HG03103 (cell line): ENCODE measurements around the gene RBKS.
"Not testable (repeated sequence)": the region's sequence is repeated elsewhere in the genome, so short reads cannot be mapped to it uniquely, and the experiment has no call there.

Experiments
- ATAC-seq: cut with Tn5 transposase; IDR thresholded peaks from one replicate; pipeline ENCODE4 v1.9.1; 2021; ENCODE audit warnings: low read depth; ENCODE audit not compliant: unreplicated experiment

RBKS gene

DNA sequence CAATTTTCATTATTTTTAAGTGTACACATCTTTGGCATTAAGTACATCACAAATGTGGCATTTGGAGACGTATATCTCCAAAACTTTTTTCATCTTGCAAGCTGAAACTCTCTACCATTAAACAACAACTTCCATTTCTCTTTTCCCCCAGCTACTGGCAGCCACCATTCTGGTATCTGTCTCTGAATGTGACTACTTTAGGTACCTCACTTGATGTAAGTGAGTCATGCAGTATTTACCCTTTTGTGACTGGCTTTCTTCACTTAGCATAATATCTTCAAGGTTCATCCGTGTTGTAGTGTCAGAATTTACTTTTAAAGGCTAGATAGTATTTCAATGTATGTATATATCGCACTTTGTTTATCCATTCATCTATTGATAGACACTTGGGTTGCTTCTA lies 17.4 kb upstream of the RBKS start:
- no peak for ATAC-seq

DNA sequence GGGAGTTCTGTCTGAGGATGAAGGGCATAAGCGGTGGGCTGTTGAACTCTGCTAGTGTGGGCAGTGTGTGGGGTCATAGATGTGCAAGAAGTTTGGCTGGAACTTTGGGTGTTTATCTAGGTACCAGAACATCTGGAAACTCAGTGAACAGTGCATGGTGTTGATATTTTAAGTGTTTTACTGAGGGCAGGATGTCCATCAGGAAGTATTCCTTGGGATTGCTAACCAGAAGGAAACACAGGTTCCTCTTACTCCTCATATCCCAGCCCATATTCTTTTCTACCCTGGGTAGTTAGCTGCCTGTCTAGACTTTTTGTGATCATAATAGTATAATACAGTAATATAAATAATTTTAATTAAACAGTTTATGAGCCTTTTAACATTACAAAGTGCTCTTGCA lies 15.9 kb upstream of the RBKS start:
- no peak for ATAC-seq

DNA sequence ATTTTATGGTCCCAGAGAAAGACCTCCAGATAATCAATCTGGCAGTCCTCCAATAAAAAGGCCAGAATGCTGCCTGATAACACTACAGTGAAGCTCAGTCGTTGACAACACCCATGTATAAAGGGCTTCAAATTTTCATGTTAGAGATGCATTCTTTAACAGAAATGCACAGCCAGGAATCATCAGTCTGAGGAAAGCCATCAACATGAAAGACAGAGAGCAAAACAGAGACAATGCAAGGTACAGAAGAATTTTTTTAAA lies 14.1 kb upstream of the RBKS start:
- no peak for ATAC-seq

DNA sequence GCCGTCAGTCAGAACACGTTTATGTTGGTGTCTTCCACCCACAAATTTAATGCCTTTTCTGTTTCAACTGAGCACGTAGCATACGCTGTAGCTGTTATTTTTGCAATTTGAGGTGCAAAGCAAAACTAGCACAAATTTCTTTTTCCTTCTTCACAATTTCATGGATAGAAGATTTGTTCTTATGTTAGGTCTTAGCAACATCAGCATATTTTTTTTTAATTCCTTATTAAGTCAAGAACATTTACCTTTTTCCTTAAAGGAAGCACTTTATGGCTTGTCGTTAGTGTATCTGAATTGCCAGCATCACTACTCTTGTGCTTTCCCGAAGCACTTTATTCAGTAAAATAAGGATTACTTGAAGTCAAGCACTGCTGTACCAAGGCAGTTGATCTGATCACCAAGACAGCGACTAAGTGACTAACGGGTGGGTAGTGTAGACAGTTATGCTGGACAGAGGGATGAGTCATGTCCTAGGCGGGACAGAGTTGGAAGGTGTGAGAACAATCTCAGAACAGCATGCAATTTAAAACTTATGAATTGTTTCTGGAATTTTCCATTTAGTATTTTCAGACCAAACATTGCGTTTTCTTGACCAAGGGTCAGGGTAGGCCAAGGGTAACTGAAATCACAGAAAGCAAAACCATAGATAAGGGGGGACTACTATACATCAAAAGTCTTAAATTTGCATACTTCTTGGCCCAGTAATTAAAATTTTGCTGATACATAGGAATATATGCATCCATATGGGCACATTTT lies 13.6 kb upstream of the RBKS start:
- no peak for ATAC-seq

DNA sequence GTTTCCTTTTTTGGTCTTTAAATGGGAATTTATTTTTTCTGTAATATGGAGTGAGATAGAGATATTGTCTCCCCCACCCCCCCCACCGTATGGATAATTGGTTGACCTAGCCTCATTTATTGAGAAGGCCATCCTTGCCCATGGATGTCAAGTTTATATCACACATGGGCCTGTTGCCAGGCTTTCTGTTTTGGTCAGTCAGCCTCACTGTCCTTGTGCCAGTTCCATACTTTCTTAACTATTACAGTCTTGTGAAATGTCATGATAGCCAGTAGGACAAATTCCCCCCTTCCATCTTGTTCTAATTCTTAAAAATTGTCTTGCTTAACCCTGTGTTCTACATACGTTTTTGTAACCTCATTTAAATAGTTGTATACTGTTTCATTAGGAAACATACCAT lies 12.8 kb upstream of the RBKS start:
- no peak for ATAC-seq

DNA sequence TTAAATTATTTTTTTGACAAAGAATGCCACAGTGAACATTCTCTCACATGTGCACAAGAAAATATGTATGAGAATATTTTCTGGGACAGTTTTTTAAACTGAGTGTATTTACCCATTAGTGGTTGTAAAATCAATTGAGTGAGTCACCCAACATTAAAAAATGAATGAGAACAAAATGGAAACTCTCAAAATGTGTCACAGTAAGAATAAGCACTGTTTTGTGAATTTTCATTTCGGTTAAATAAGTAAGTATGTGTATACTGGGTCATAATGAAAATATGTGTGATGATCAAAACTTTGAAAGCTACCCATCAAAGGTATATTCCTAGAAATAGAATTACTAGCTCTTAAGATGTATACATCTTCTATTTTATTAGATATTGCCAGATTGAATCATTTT lies 11.9 kb upstream of the RBKS start:
- ATAC-seq = no peak

DNA sequence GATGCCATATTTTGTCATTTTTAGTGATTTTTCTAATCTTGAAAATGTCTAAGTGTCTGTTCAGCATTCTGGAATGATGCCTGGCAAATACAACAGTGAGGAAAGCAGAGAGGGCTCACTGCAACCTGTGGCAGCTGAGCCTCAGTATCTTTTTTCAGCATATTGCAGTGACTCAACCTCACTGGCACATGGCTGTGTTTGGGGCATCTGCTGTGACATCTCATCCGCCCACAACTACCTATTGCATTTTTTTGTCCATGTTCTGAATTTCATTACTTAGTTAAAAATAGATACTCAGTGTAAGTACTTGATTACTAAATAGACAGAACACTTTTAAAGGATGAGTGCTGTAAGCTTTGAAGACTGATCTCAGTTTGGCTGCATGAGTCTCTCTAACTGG lies 11.0 kb upstream of the RBKS start:
- no peak for ATAC-seq

DNA sequence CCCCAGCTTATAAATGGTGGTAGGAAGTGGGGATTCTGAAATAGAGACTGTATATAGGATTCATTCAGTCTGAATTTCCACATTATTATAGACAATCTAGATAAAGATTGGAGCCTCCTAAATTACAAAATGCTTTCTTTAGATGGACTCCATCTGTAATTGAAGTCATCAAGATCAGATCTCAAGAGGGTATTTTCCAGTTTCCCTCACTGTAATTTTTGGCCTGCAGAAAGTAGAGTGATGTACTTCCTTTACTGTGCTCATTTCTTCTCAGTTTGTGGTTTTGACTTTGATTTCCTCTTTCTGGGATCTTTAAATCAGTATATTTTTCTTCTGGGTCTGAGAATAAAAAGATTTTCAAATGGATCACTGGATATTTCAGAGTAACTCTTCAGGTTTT lies 7.5 kb upstream of the RBKS start:
- ATAC-seq = no peak

DNA sequence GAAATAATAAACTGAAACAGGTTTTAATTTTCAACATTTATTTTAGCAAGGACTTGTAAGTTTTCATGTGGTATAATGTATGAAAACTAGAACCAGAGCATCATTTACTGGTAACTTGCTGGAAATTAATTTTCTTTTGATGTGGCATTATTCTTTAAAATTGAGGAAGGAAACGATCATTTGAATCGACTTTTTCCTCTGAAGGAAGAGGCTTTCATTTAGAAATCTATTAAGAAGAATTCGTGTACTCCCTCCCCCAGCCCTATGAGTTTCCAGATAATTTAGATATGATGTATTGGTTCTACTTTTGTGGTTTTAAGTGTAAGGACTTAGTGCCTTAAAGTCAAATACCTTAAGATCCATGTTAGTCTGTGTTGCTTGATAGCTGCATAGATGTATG lies 2.8 kb upstream of the RBKS start:
- ATAC-seq = no peak

DNA sequence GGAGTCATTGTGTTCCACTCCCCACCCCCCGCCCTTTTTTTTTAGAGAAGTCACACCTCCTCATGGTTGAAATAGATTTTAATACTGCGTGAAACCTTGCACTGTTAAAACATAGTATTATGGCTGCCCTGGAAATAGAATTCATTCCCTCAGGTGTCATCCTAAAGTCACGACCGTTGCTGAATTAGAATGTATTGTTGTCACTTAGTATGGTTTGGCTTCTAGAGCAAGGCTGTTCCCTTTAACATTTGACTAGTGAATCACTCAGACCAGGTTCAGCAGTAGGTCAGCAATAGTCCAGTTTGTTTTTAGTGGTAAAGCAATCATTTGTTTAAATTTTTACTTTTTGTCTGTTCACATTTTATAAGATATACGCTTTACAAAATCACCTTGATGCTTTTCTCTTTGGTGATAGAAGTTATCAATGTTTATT lies 1.5 kb upstream of the RBKS start:
- no peak for ATAC-seq

DNA sequence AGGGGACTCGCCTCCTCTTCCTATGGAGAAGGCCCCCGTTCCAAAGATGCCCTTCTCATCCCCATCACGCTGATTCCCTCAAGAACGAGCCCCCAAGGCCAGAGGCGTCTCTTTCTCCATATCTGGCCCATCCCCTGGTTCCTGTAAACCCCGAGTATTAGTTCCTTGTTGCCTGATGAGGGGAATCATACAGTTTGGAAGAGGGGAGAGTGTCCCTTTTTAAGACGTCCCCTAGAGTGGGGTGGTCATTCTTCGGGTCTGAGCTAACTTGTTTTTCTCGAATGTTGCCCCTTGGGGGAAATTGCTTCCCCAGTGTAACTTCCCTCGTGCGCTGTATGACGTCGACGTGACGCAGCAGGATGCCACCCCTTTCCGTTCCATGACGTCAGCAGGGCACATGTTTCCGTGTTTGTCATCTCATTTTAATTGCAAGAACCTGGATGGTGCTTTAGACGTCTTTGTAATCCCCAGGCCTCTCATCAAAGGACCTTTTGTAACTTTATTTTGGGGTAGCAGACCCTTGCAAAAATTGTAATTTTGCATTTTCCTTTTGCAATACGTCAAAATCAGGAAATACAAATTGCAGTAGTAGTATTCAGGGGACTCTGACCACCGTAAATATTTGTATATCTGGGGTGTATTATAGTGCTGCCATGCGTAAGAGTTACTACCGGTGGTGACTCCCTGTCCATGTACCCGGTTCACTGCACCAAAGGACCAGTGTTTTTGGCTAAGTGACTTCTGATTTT lies 911 bp upstream of the RBKS start:
- peak; percentile 29 for ATAC-seq

DNA sequence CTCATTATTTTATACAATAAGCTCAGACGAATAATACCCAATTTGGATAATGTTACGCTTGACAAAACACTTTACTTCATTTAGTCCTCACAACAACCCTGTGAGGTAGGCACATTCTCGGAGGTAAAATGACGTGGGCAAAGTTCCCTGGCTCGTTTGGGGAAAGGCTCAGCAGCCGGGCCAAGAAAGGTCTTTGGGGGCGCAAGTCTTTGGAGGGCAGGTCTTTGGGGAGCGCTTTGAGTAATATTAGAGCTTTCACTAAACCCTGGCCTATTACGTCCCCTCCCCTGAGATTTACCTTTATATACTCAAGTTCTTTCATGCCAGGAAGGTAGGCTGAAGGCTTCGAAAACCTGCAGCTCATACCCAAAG lies 427 bp downstream of the RBKS start:
- ATAC-seq = no peak

DNA sequence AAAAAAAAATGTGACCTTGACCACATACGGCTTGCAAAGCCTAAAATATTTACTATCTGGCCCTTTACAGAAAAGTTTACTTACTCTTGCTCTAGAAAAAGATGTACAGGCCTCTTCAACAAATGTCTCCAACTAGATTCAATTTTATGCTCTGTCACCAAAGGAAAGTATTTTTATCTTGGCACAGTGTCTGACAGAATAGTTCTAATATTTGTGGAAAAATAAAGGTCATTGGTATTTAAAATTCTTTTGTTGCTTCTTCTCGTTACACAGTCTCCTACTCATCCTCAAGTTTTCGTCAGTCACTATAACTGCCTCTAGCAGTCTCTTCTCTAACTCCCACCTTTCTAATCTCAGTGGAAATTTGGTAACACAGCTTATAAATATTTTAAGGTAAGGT lies 1.4 kb downstream of the RBKS start:
- no peak for ATAC-seq

DNA sequence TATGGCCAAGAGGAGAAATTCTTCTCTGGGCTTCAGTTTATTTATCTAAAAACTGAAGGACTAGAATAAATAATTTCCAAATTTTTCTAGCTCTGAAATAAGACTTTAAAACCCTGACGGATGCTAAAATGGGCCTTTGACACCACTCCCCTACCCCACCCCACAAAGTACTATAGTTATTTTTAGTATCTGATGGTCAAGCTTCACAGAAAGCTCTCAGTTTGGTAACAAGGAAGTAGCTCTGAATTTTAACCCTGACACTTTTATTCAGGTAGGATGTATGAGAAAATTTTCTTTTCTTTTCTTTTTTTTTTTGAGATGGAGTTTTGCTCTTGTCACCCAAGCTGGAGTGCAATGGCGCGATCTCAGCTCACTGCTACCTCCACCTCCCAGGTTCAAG lies 2.4 kb downstream of the RBKS start:
- no peak for ATAC-seq

DNA sequence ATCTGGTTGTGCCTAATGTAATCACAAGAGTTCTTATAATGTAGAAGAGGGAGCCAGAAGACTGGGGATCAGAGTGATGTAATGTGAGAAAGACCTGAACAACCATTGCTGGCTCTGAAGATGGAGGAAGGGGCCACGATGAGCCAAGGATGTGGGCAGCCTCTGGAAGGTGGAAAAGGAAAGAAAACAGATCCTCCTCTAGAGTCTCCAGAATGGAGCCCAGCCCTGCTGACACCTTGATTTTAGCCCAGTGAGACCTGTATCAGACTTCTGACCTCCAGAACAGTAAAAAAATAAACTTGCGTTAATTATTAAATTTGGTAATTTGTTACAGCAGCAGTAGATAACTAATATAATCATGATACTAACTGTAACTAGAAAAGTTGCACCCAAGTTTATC lies 3.1 kb downstream of the RBKS start:
- no peak for ATAC-seq

DNA sequence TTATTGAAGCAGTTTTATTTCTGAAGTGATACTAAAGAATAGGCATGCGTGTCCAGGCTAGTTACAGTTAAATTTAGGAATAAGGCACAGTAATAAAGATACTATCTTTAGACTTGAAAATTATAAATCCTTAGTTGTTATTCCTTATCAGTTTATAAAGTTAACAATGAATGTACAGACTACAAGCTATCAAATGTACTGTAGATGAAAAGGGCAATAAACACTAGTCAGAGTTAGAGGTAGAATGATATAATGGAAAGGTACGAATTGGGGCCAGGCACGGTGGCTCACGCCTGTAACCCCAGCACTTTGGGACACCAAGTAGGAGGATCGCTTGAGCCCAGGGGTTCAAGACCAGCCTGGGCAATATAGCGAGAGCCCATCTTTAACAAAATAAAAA lies 3.9 kb downstream of the RBKS start:
- no peak for ATAC-seq

DNA sequence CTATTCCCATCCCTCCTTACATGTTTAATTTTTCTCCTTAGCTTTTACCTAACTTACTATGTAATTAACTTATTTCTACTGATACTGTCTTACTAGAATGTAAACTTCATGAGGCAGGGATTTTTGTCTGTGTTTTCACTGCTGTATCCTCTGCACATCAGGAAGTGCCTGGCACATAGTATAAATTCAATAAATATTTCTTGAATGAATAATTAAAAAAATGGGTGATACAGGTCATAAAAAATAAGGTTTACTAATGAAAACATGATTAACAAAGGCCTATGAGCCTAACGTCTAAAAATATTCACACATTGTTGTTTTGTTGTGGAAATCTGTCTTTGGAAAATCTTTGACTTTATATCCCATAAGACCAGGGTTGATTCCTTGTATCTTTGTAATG lies 4.5 kb downstream of the RBKS start:
- ATAC-seq = no peak

DNA sequence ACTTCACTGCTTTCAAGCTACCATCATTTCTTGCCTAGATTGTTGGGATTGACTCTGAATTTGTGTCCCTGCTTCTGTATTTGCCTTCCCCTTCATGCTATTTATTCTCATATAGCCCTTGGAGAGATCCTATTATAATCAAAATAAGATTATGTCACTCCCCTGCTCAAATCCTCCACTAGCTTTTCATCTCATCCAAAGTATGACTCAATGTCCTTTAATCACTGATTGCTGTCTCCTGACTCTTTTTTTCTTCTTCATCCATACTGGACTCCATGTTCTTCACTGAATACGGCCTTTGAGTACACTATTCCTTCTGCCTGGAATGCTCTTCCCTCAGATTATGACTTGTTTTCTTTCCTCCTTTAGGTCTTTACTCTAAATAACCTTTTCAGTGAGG lies 5.0 kb downstream of the RBKS start:
- no peak for ATAC-seq

DNA sequence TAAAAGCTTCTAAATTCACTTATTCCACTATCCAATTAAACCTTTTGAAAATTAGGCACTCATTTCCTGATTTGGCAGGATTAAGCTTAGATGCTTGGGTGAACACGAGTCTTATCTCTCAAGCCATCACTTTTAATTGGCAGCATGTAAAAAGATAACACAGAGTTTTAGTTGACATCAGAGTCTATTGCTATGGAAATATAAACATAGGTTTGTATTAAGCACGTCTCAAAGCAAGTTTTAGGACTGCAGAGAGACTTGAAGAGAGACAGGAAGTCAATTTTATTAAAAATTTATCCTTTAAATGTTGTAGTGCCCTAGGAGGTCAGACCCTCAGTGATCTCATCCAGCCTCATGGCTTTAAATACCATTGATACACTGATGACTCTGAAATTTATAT lies 5.6 kb downstream of the RBKS start:
- ATAC-seq = no peak

DNA sequence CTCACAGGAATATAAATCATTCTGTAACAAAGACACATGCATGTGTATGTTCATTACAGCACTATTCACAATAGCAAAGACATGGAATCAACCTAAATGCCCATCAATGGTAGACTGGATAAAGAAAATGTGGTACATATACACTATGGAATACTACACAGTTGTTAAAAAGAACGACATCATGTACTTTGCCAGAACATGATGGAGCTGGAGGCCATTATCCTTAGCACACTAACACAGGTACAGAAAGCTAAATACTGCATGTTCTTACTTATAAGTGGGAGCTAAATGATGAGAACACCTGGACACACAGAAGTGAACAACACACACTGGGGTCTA lies 7.6 kb downstream of the RBKS start:
- not testable (repeated sequence) for ATAC-seq

DNA sequence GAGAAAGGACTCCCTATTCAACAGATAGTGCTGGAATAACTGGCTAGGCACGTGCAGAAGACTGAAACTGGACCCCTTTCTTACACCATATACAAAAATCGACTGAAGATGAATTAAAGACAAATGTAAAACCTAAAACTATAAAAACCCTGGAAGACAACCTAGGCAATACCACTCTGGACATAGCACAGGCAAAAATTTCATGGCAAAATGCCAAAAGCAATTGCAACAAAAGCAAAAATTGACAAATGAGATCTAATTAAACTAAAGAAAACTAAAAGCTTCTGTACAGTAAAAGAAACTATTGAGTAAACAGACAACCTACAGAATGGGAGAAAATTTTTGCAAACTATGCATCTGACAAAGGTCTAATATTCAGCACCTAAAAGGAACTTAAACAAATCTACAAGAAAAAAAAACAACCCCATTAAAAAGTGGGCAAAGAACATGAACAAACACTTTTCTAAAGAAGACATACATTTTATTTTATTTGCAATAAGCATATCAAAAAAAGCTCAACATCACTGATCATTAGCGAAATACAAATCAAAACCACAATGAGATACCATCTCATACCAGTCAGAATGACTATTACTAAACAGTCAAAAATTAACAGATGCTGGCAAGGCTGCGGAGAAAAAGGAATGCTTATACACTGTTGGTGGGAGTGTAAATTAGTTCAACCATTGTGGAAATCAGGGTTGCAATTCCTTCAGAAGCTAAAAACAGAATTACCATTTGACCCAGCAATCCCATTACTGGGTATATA lies 8.2 kb downstream of the RBKS start:
- ATAC-seq = not testable (repeated sequence)

DNA sequence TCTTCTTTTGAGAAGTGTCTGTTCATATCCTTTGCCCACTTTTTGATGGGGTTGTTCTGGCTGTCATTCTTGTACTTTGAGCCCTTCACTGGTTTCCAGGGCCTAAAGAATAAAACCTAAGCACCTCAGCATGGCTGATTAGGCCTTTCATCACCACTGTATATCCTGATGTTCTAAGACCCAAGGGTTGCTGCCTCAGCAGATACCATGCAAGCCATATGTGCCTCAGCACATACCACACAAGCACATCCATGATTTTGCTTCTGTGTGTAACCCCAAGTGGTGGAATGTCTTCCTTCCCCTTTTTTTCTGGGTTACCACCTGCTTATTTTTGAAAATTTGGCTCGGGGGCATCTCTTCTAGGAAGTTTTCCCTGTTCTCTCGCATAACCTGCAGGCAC lies 11.4 kb downstream of the RBKS start:
- ATAC-seq = no peak
